ELR (cell line): ENCODE measurements around the gene DPPA5.
"Not testable (repeated sequence)": the region's sequence is repeated elsewhere in the genome, so short reads cannot be mapped to it uniquely, and the experiment has no call there.

Source experiments
- DNase-seq: peaks from one replicate; pipeline ENCODE4 v3.0.0-alpha.2; 2015; ENCODE audit warnings: low read depth

Gene DPPA5

GRCh38 chr6:73364121-73364520 lies 10.0 kb upstream of the DPPA5 start:
- DNase-seq, result no peak

- no peak for DNase-seq
Measured at GRCh38 chr6:73363537-73363875, 9.4 kb upstream of the DPPA5 start.

- no peak for DNase-seq
Measured at GRCh38 chr6:73362869-73363536, 8.9 kb upstream of the DPPA5 start.

- no peak for DNase-seq
Measured at GRCh38 chr6:73362358-73362757, 8.3 kb upstream of the DPPA5 start, which contains the start of gene KHDC3L. KHDC3L (plus strand) TSS chr6:73362658; CDS start chr6:73362730, 72 bp downstream.

- DNase-seq, result no peak
Measured at GRCh38 chr6:73349311-73349710, 4.8 kb downstream of the DPPA5 start.

GRCh38 chr6:73348550-73349204 lies 5.4 kb downstream of the DPPA5 start:
- DNase-seq, result no peak

GRCh38 chr6:73343164-73343563 lies 10.9 kb downstream of the DPPA5 start:
- no peak for DNase-seq

- no peak for DNase-seq
Measured at GRCh38 chr6:73342174-73342573, 11.9 kb downstream of the DPPA5 start.

GRCh38 chr6:73341335-73341734 lies 12.7 kb downstream of the DPPA5 start:
- no peak for DNase-seq

GRCh38 chr6:73340048-73340447 lies 14.0 kb downstream of the DPPA5 start:
- DNase-seq, result peak; percentile 62

GRCh38 chr6:73339340-73339739 lies 14.7 kb downstream of the DPPA5 start:
- DNase-seq, result peak; percentile 71

- no peak for DNase-seq
Measured at GRCh38 chr6:73329201-73329600, 24.9 kb downstream of the DPPA5 start.

- DNase-seq, result no peak
Measured at GRCh38 chr6:73328790-73329189, 25.3 kb downstream of the DPPA5 start.

GRCh38 chr6:73325656-73326055 lies 28.4 kb downstream of the DPPA5 start:
- no peak for DNase-seq

GRCh38 chr6:73323323-73323722 lies 30.8 kb downstream of the DPPA5 start:
- no peak for DNase-seq

GRCh38 chr6:73314577-73315492 lies 39.2 kb downstream of the DPPA5 start:
- no peak for DNase-seq

- not testable (repeated sequence) for DNase-seq
Measured at GRCh38 chr6:73310503-73310845, 43.6 kb downstream of the DPPA5 start.

- DNase-seq, result peak; percentile 80
Measured at GRCh38 chr6:73309785-73310502, 44.1 kb downstream of the DPPA5 start.

GRCh38 chr6:73309535-73309784 lies 44.6 kb downstream of the DPPA5 start:
- DNase-seq, result no peak

GRCh38 chr6:73308712-73309534 lies 45.2 kb downstream of the DPPA5 start:
- peak; percentile 50 for DNase-seq

- not testable (repeated sequence) for DNase-seq
Measured at GRCh38 chr6:73303773-73304172, 50.3 kb downstream of the DPPA5 start.
